Ascending aorta (tissue), 2 donors: ENCODE results near the gene RNASE7. TPM values are rescaled to one million over a fixed set of nuclear protein-coding genes. Genes with fewer than 3 reads are reported as not detected.
"Not testable (repeated sequence)": the region's sequence is repeated elsewhere in the genome, so short reads cannot be mapped to it uniquely, and the experiment has no call there.

Source experiments
- DNase-seq, 2 donors: peaks; one replicate each; pipeline ENCODE4 v3.0.0-alpha.2; 2019; ENCODE audit warnings: low spot score in 2 of 2
- H3K27ac ChIP-seq, 2 donors: fragments of 200-600 bp; sonication (generic); one replicate each; pipeline ENCODE4 v1.5.1; 2016 to 2017; ENCODE audit warnings: mild to moderate bottlenecking in 1 of 2
- H3K27me3 ChIP-seq: fragments of 200-600 bp; sonication (generic); one replicate; pipeline ENCODE4 v1.5.1; 2017
- H3K36me3 ChIP-seq, 2 donors: fragments of 200-600 bp; sonication (generic); one replicate each; pipeline ENCODE4 v1.5.1; 2016
- H3K4me1 ChIP-seq, 2 donors: fragments of 200-600 bp; sonication (generic); one replicate each; pipeline ENCODE4 v1.5.1; 2016 to 2017; ENCODE audit warnings: mild to moderate bottlenecking in 1 of 2
- H3K4me3 ChIP-seq, 2 donors: fragments of 200-600 bp; sonication (generic); one replicate each; pipeline ENCODE4 v1.5.1; 2016 to 2017; ENCODE audit warnings: mild to moderate bottlenecking in 1 of 2
- H3K9me3 ChIP-seq, 2 donors: fragments of 200-600 bp; sonication (generic); one replicate each; pipeline ENCODE4 v1.5.1; 2016
- CTCF ChIP-seq, 3 experiments: fragments of 200-600 bp in 2 of 3; fragments of 450-650 bp in 1 of 3; sonication (generic) in 2 of 3; IDR thresholded peaks; one replicate each; pipeline ENCODE4 v1.5.1; 2016 to 2019; ENCODE audit warnings: antibody characterized with exemption in 3 of 3, mild to moderate bottlenecking in 1 of 3, moderate library complexity in 1 of 3
- intact Hi-C: fragments of 100-400 bp; cut with DNase I; formaldehyde crosslinking; loops from one replicate; pipeline ENCODE4 v1.15.1; 2023
- total RNA-seq: library from RNA; depleted of rRNA; stranded (reverse); fragments of >200 nt; gene quantifications from one replicate; pipeline ENCODE4 v1.1.0, GENCODE V29; 2016

Gene RNASE7
- total RNA-seq, 1 donor from 2014 or later: not detected

DNA sequence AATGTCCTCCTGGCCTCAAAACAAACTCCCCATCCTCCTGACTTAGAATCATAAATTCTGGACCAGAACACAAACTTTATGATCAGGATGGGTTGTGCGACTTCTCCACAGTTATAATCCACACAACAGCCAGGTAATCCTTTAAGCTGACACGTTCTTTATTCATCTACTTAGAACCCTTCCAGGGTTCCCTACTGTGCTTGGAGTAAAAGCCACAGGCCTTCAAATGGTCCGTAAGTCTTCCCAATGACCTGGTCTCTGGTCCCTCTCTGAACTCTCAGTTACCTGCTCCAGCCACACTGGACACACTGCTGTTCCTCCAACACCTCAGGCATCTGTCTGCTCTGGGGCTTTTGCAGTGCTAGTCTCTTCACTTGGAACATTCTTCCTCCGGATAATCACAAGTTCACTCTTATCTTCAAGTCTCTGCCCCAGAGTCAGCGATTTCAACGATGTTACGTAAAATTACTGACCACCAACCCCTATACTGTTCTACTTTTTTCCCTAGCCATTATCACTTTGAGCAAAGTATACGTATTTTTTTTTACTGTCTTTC lies 1.7 kb upstream of the RNASE7 start:
- no peak for TF ChIP-seq CTCF (IDR thresholded peaks at IDR 0.05)
- Histone ChIP-seq H3K27ac (no peak overlapping the region), H3K4me3 (no peak overlapping the region), H3K4me1 (peaks cover 5 to 16% of the 10 kb centered on the region in 2 donors), H3K36me3 (no peaks in the 10 kb centered on the region), H3K9me3 (no peaks in the 10 kb centered on the region), H3K27me3 (no peaks in the 10 kb centered on the region)
- DNase-seq: no peak
- intact Hi-C loops: loop anchor here (1.0 to 5.0 kb wide), 2 partner anchors 26 to 183 kb away; no protein-coding TSS in a partner anchor

GRCh38 chr14:21040941-21041340 lies 1.2 kb upstream of the RNASE7 start:
- DNase-seq, H3K27me3 ChIP-seq, H3K9me3 ChIP-seq, H3K4me3 ChIP-seq, H3K27ac ChIP-seq, H3K36me3 ChIP-seq: not testable (repeated sequence)
- H3K4me1 ChIP-seq: peaks cover 5 to 16% of the 10 kb centered on the region in 2 donors
- intact Hi-C loops: loop anchor here (1.0 to 5.0 kb wide), 2 partner anchors 27 to 184 kb away; no protein-coding TSS in a partner anchor

DNA sequence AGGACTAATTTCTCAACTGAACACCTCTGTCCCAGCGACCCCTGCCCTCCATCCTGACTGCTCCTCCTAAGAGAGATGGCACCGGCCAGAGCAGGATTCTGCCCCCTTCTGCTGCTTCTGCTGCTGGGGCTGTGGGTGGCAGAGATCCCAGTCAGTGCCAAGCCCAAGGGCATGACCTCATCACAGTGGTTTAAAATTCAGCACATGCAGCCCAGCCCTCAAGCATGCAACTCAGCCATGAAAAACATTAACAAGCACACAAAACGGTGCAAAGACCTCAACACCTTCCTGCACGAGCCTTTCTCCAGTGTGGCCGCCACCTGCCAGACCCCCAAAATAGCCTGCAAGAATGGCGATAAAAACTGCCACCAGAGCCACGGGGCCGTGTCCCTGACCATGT lies 756 bp downstream of the RNASE7 start:
- H3K36me3 ChIP-seq: no peaks in the 10 kb centered on the region
- TF ChIP-seq CTCF (IDR thresholded peaks at IDR 0.05): no peak
- no peaks in the 10 kb centered on the region for H3K27me3 ChIP-seq
- H3K4me1 ChIP-seq: peaks cover 5 to 16% of the 10 kb centered on the region in 2 donors
- H3K4me3 ChIP-seq: no peak overlapping the region
- intact Hi-C loops: loop anchor here (5.0 kb wide), 1 partner anchor 186 kb away; no protein-coding TSS in a partner anchor
- H3K27ac ChIP-seq: no peak overlapping the region
- no peaks in the 10 kb centered on the region for H3K9me3 ChIP-seq
- DNase-seq: no peak

- intact Hi-C loops: loop anchor here (5.0 kb wide), 1 partner anchor 186 kb away; no protein-coding TSS in a partner anchor
- H3K4me3 ChIP-seq: no peak overlapping the region
Observed at GRCh38 chr14:21043387-21043973, 1.3 kb downstream of the RNASE7 start.

DNA sequence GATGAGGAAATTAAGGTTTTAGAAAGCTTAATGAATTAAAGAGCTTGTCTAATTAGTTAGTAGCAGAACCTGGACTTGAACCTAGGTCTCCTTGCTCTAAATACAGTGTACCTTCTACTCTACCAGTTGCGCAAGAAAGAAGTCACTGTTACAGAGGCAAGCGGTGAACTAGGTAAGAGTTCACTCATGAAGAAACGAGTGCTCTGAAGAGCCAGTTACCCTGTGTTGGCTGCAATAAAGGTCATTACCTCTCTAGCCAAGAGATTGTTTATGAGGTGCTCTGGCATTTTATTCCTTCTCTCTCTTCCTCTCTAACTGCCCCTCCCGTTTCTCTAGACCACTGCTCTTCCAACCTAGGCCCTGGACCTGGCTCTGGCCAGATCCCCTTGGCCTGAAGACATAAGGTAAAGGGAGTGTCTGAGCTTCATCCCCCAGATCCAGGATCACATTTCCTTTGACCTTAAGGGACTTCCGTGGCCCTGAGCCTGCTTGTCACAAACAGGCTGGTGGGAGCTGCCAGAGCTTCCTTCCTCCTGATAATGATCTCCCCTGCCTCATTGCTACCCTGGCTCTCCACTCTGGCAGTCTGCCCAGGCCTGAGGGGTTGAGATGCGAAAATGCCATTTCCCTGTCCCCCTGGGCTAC lies 1.9 kb downstream of the RNASE7 start:
- H3K27ac ChIP-seq: no peak overlapping the region
- intact Hi-C loops: loop anchor here (5.0 kb wide), 1 partner anchor 187 kb away; no protein-coding TSS in a partner anchor
- H3K36me3 ChIP-seq: no peaks in the 10 kb centered on the region
- H3K4me1 ChIP-seq: peaks cover 5 to 8% of the 10 kb centered on the region in 2 donors
- DNase-seq: no peak
- no peak overlapping the region for H3K4me3 ChIP-seq
- H3K27me3 ChIP-seq: no peaks in the 10 kb centered on the region
- no peaks in the 10 kb centered on the region for H3K9me3 ChIP-seq
- no peak for TF ChIP-seq CTCF (IDR thresholded peaks at IDR 0.05)

More at GRCh38 chr14:21043387-21043973, 1.3 kb downstream of the RNASE7 start:
- Histone ChIP-seq H3K36me3 (no peaks in the 10 kb centered on the region), H3K4me1 (peaks cover 5 to 14% of the 10 kb centered on the region in 2 donors), H3K9me3 (no peaks in the 10 kb centered on the region), H3K27me3 (no peaks in the 10 kb centered on the region), H3K27ac (no peak overlapping the region)
- DNase-seq: no peak
- no peak for TF ChIP-seq CTCF (IDR thresholded peaks at IDR 0.05)

DNA sequence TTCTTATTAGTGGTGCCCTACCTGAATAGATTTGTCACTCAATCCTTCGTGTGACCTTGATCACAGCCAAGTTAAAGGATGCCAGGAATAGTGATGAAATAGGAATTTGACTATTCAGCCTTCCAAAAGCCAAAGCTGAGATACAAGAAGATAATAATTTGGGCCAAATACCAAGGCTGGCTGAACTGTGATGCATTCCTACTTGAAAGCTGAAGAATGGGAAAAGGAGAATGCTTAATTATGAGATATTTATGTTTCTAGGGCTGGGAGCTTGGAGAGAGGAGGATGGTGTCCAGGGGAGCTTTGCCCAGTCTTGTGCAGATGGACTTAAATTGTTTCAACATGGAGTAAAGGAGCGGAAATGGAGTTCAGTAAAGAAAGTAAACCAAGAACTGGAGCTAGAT lies 5.2 kb downstream of the RNASE7 start:
- no peak overlapping the region for H3K4me3 ChIP-seq
- no peaks in the 10 kb centered on the region for H3K27me3 ChIP-seq
- no peak for TF ChIP-seq CTCF (IDR thresholded peaks at IDR 0.05)
- no peak for DNase-seq
- H3K9me3 ChIP-seq: no peaks in the 10 kb centered on the region
- H3K27ac ChIP-seq: no peak overlapping the region
- intact Hi-C loops: no loop called here
- H3K4me1 ChIP-seq: no peaks in the 10 kb centered on the region
- H3K36me3 ChIP-seq: no peaks in the 10 kb centered on the region
